HG03159 (cell line): ENCODE results near the gene POLR2C.
"Not testable (repeated sequence)": the region's sequence is repeated elsewhere in the genome, so short reads cannot be mapped to it uniquely, and the experiment has no call there.

Experiments
- ATAC-seq: cut with Tn5 transposase; IDR thresholded peaks from one replicate; pipeline ENCODE4 v1.9.1; 2021; ENCODE audit warnings: mild to moderate bottlenecking, moderate library complexity; ENCODE audit not compliant: unreplicated experiment

POLR2C gene

DNA sequence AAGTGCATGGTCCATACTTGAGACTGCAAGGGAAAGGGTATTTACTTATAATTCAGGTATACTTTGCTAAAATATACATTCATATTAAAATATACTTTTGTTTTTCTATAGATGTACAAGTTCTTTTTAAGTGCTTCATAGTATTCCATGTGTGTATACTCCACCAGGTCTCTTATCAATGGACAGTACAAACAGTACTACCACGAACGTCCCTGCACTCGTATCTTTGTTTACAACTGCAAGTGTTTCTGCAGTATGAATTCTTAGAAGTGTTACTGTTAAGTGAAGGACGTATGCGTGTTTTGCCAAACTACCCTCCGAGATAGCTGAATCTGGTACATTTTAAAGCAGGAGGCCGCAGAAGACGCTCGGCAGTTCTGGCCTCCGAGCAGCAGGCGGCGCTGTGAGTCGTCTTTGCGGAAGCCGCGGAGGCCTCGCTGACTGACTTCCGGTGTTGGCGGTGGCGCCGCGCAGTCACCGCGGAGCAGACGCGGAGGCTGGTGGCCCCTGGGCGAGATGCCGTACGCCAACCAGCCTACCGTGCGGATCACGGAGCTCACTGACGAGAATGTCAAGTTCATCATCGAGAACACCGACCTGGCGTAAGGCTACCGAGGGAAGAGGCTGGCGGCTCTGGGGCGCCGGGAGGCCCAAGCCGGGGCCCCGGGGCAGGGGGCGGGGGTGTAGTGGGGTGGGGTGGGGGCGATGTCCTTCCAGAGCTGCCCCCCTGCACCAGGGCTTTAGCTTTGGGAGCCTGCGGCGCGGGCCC is at the start of gene POLR2C:
TSS of gene POLR2C (plus strand) at position 471 of the 769 bp plus-strand sequence. CDS start at position 517, 46 bp downstream.
- ATAC-seq, result peak; percentile 84

DNA sequence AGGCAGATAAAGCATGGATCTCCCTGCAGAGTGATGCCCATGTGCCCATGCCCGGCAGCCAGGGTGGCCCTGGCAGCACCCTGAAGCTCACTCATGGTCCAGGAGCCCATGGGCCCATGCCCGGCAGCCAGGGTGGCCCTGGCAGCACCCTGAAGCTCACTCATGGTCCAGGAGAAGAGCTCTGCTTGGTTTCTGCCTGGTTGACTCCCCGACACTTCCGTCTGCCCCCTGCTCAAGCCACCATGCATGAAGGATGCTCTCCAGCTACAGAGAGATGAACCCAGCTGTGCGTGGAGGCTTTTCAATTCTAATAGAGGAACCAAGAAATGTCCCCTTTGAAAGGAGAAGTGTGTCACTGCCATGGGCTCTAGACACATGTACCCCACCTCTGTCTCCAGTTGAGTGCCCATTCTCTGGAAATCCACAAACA is 49.2 kb upstream of the POLR2C start:
- peak; percentile 84 for ATAC-seq

DNA sequence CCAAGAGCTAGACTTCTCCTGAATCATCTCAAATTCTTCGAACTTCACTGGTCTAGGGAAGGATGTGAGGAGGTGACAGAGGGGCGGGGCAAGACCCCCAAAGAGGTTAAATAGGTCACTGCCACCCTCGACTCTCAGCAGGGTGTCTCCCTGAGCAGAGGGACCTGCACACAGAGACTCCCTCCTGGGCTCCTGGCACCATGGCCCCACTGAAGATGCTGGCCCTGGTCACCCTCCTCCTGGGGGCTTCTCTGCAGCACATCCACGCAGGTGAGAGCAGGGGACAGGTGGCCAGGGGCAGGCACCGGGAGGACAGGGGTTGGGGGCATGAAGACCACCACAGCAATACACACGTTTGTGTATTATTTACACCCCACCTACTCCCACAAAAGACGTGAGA is 48.7 kb upstream of the POLR2C start:
- ATAC-seq, result no peak

DNA sequence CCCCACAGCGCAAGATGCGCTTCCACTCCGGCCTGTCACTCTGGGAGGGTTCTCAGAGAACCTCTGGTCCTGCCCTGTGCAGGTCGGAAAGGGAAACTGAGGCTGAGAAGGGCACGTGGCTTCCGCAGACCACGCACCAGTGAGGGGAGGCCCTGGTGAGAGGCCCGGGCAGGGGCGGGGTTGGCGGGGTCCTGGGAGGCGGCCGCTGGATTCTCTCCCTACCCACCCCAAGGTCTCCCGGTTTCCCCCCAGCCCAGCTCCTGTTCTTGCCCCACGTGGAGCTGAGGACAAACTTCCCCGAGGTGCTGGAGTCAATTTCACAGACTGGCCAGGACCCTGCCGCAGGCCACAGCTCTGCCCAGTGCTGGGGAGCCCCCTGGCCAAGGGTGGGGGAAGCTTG is 46.4 kb upstream of the POLR2C start:
- ATAC-seq, result no peak

DNA sequence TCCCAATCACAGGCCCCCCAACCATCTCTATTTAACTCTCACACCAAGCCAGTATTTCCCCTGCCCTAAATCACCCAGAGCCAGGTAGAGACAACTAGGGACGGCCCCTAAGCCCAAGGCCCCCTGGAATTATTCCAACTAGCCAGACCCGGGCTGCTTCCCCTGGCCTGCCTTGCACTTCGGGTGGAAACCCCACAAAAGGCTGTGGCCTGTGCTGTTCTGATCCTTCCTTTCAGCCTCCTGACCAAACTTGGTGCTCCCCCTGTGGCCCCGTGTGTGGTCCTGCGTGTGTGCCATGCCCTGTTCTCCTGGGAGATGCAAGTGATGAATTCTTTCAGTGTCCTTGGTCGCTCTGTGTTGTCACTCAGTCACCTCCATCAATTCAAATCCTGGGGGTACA is 43.0 kb upstream of the POLR2C start:
- ATAC-seq, result no peak

DNA sequence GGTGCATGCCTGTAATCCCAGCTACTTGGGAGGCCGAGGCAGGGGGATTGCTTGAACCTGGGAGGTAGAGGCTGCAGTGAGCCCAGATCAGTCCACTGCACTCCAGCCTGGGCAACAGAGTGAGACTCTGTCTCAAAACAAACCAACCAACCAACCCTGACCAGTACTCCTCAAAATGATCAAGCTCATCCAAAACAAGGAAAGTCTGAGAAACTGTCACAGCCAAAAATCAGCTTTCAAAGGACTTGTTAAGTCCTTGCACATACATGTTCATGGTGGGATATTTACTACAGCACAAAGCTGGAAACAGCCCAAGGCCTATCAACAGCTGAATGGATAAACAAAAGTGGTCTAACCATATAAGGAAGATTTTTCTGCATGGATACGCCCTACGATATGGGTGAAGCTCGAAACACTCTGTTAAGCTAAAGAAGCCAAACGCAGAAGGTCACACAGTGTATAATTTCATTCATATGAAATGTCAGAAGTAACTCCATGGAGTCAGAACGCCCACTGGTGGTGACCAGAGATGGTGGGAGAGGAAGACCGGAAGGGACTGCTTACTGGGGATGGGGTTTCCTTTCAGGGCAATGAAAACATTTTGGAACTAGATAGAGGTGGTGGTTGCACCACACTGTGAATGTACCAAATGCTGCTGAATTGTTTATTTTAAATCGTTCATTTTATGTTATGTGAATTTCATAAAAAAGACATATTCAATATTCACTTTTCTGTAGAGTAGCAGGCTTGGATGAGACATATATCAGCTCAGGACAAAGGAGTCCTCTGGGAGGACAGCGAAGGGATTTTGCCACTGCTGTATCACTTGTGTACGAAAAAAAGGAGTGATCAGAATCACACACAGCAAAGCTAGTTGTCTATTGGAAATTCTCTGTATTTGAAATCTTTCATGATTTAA is 40.2 kb upstream of the POLR2C start:
- ATAC-seq, result no peak

DNA sequence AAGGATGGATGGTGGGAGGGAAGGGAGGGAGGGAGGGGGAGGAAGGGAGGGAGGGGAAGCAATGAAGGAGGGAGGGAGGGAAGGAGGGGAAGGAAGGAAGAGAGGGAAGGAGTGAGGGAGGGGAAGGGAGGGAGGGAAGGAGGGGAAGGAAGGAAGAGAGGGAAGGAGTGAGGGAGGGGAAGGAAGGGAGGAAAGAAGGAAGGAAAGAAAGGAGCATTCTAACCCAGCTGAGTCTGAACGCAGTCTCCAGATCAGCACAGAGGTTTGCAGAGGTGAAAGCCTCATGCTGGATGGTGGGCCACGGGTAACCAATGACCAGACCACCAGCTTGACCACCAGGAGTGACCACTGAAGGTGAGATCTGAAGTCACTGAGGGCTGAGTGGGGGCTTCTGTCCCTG is 39.3 kb upstream of the POLR2C start:
- ATAC-seq, result no peak

DNA sequence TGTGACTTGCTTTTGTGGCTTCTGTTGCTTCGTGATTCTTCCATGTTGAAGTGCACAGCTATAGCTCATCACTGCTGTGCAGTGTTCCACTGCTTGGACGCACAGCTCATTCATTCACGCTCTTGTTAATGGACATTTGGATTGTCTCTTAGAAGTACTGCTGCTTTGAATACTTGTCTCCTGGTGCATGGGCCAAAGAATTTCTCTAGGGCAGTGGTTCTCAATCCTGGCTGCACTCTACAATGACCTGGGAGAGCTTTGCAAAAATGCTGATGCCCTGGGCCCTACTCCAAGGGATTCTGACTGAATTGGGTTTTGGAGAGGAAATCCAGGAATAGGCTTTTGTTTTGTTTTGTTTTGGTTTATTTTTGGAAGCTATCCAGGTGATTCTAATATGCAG is 37.9 kb upstream of the POLR2C start:
- ATAC-seq, result no peak

DNA sequence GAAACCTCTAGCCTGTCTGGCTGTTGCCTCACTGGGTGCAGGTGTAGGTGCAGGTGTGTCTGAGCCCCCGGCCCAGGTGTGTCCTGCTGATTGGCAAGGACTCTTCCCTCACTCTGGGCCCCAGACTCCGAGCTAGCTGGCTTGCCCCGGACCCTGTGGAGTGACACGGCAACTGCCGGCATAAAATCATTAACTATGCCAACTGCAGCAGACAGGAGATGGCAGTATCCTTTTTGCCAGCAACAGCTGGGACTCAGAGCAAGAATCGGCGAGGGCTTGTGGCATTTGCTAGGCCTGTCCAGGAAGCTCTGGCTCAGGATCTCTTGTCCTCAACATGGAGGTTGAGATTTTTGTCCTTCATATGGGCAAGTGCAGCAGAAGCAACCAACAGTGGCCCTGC is 36.1 kb upstream of the POLR2C start:
- ATAC-seq, result no peak

DNA sequence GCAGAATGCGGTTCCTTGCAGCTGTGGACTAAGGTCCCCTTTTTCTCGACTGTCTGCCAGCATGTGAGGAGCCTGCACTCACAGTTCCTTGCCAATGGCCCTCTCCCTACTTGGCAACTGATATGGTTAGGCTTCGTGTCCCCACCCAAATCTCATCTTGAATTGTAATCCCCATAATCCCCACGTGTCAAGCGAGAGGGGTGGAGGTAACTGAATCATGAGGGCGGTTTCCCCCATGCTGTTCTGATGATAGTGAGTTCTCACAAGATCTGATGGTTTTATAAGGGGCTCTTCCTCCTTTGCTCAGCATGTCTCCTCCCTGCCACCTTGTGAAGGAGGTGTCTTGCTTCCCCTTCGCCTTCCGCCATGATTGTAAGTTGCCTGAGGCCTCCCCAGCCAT is 35.2 kb upstream of the POLR2C start:
- no peak for ATAC-seq

DNA sequence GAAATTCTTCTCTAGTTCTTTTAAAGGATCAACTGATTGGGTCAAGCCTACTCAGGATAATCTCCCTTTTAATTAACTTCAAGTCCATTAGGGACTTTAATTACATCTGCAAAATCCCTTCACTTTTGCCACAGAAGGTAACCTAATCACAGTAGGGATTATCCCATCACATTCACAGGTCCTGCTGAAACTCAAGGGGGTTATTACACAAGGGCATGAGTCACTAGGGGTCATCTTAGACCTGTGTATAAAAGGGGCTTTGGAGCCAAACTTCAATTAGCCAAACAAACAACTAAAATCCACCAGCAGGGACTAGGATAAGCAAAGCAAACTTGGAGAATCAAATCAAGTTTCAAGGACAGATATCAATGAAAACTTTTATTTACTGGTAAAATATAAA is 34.7 kb upstream of the POLR2C start:
- ATAC-seq, result no peak

DNA sequence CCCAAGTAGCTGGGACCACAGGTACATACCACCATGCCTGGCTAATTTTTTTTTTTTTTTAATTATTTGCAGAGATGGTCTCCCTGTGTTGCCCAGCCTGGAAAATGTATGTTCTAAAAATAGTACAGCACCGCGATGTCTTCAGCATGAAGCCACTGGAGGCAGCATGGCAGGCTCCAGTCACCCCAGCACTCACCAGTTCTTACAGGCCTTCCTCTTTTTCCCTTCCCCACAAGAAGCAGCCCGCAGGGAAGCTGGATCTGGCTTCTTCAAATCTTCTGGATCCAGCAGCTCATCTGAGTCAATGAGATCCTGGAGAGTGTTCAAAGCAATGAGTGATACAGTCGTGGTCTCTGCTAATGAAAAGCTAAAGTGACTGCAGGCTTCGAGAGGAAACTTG is 31.5 kb upstream of the POLR2C start:
- ATAC-seq, result no peak

DNA sequence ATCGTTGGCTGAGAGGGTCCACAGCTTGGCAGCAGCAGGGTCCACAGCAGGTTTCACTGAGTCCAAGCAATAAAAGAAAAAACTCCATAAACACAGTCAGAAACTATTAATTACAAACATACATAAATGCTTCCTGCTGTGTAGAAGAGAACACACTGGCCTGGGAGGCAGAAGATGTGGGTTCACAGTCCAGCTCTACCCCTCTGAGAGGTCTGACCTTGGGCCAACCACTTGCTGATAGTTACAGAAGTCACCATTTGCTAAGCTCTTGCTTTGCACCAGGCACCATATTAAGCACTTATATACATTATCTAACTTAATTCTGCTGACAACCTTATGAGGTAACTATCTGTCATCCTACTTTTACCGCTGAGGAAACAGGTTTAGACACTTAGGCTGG is 30.0 kb upstream of the POLR2C start:
- ATAC-seq, result no peak

DNA sequence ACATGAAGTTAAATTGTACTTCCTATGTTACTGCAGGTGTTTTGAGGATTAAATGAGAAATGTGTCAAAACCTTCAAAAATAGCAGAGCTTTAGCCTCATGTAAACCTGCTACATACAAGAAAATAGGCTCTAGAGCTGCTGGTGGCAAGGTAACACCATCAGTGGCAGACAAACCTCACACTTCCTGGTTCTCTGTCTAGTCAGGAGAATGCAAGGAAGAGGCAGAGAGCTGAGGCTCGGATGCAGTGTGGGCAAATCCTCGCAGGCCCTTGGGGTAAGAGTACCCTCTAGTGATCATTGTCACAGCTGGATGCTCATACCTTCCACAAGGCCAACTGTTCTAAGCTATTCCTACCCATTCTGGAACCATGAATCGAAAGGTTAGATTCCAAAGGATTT is 29.5 kb upstream of the POLR2C start:
- no peak for ATAC-seq

DNA sequence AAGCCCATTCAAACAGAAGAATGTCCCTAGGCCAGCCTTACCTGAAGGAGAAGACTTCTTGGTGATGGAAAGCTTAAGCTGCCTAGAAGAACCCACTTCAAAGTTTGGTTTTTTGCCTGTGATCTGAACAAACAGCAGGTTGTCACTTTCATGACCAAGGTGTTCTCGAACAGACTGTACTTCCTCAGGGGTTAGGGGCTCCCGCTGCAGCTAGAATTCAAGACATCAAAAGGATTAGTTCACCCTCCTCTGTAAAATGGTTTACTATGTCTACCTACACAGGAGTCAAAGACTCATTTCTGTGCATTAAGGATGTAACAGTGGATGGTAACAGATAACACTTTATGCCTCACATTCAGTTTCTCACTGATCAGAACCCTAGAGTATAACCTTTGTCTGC is 28.5 kb upstream of the POLR2C start:
- ATAC-seq, result no peak

DNA sequence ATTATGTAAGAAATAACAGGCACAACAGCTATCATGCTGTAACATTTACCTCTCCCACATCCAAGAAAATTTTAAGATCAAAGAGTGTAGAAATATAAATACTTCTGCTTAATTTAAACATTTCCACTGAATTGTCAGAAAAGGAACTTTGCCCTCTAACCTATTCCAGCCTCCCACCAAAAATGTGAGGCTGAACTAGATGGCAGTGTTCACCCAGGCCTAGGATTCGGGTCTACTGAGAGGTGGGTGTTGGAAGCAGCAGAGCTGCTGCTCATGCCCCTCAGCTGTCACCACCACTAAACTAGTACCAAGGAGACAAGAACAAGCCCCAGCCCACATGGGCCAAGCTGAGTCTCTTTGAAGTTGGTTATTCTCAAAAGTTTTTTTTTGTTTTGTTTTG is 26.6 kb upstream of the POLR2C start:
- no peak for ATAC-seq

DNA sequence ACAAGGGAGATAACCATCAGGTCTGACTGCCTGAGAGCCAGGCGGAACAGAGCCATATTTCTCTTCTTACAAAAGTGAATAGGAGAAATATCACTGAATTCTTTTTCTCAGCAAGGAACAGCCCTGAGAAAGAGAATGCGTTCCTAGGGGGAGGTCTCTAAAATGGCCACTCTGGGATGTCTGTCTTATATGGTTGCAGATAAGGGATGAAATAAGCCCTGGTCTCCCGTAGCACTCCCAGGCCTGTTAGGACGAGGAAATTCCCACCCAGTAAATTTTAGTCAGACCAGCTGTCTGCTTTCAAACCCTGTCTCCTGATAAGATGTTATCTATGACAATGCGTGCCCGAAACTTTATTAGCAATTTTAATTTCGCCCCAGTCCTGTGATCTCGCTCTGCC is 22.5 kb upstream of the POLR2C start:
- ATAC-seq, result not testable (repeated sequence)

DNA sequence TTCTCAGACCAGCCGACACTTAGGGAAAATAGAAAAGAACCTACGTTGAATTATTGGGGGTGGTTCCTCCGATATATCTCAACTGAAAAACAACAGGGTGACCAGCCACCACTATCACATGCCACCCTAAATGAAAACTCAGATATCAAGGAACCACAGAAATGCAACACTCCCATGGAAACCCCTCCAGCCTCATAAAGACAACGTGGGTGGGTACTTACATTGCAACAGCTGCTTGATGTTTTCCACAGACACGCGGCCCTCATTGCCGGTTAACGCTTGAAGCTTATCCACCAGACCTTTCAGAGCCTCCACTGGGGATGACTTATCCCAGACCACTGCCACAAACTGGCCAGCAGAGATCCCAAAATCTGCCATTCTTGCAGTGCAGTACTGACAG is 21.9 kb upstream of the POLR2C start:
- ATAC-seq, result not testable (repeated sequence)

DNA sequence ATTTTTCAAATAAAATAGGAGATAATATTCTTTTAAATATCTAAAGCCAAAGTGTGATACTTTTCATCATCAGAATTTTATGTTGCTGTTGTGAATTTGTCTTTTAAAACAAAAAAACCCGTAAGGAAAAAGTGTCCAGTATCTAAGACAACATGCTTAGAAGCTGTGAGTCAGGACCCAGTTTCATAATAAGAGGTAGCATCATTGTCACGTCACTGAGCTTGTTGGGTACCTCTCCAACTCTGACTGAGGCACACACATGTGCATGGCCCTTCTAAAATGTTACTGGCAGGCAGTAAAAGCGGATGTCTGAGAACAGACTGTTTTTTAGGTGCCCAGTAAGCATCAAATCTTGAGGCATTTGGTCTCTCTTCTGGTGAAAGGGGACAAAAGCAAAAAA is 17.8 kb upstream of the POLR2C start:
- ATAC-seq, result no peak

DNA sequence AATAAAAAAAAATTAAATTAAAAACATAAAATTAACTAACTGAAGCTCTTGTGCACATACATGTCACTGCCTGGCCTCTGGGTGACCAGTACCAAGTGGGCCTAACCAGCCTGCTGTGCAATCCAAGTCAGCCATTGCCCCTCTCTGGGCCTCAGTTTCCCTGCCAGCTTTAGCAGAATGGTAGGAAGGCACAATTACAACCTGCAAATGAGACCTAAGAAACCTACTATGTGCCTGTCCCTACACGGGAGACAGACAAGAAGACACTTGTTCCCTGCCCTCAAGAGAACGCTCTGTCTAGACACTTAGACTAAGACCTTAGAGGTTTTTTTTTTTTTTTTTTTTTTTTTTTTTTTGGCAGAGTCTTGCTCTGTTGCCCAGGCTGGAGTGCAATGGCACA is 17.0 kb upstream of the POLR2C start:
- ATAC-seq, result no peak

DNA sequence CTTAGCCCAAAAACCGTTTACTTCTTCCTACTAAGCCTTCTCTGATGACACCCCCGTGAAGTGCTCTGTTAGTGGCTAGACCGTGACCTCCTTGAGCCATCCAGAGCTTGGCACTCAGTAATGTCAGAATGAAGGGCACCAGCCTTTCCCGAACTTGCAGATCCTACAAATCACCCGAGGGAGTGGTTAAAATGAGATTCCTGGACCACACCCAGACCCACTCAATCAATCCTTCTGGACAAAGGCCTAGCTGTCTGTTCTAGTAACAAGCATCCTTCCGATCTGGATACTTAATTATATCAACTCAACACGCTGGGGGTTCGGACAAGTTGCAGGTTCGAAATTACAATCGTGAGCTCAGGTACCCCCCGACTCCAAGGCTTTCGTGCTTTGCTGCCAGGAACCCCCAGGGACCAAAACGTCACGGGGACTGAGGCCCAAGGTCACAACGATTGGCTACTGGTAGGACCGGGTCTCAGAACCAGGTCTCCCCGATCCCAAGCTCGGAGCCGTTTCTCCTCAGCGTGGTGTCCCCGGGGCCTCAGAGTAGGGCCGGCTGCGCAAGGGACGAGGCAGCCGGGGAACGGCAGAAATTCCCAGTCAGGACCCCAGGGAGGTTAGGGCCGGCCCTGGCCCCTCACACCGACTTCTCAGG is 15.8 kb upstream of the POLR2C start:
- peak; percentile 46 for ATAC-seq
